Fibroblast of pulmonary artery (primary cell): ENCODE results near the gene VAMP1.

Experiments used
- DNase-seq: peaks from one replicate; pipeline ENCODE4 v3.0.0-alpha.2; 2010; ENCODE audit warnings: low read depth
- H3K4me3 ChIP-seq: replicated peaks from 2 replicates; pipeline ENCODE4 v1.5.1; 2011; ENCODE audit warnings: low read depth, mild to moderate bottlenecking, control low read depth, low read length, moderate library complexity
- TF ChIP-seq, protein P1 (sequence below): IDR thresholded peaks from 2 replicates; pipeline ENCODE4 v1.5.1; 2011; ENCODE audit warnings: mild to moderate bottlenecking, control low read depth, low read length, inconsistent platforms; ENCODE audit errors: missing control alignments

Gene VAMP1

DNA sequence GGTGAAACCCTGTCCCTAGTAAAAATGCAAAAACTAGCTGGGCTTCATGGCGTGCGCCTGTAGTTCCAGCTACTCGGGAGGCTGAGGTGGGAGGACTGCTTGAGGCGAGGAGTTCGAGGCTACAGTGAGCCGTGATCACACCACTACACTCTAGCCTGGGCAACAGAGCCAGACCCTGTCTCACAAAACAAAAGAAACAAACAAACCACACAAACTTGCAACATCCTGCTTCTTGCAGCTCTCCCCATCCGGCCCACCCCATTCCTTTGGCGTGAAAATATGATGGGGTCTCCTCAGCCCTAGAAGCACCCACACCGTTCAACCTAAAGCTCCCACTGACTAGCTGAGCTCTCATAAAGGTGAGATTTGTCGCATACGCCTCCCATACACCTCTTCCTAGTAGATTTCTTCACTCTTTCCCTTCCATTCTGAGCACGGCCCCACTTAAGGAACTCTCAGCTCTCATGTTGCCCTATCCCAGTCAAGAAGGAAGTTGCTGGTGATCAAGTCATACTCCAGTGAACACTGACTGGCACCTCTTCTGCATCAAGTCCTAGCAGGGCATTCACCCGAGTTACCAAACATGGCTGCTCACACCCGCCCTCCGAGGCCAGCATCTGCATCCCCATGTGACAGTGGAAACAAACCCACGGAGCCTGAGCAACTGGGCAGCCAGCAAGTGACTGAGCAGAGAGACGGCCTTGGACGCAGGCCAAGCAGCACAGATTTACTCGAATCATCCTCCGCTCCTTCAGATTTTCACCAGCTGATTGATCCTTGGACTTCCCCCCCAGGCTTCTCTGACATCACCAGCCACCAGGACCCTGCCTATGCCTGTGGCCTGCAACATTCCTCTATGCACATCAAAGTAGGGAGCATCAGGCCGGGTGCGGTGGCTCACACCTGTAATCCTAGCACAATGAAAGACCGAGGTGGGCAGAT lies 44.6 kb downstream of the VAMP1 start:
- no peak overlapping the region for H3K4me3 ChIP-seq
- DNase-seq, result no peak

DNA sequence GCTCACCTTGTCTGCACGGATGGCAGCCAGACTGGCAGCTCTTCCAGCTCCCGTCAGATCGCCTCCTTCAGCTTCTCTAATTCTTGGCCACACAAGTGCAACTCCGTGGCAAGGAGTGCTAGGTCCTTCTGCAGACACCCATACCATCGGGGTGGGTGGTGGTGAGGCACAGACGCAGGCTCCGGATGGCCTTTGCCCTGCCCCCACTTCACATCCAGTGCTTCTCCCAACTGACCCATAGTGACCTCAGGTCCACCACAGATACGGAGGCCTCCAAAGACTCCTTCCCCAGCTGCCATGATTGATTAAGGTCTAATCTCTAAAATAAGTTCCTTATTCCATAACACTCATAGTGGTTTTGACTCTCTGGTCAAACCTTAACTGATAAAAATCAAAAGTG lies 45.6 kb downstream of the VAMP1 start:
- DNase-seq, result no peak
- TF ChIP-seq, protein P1, sequence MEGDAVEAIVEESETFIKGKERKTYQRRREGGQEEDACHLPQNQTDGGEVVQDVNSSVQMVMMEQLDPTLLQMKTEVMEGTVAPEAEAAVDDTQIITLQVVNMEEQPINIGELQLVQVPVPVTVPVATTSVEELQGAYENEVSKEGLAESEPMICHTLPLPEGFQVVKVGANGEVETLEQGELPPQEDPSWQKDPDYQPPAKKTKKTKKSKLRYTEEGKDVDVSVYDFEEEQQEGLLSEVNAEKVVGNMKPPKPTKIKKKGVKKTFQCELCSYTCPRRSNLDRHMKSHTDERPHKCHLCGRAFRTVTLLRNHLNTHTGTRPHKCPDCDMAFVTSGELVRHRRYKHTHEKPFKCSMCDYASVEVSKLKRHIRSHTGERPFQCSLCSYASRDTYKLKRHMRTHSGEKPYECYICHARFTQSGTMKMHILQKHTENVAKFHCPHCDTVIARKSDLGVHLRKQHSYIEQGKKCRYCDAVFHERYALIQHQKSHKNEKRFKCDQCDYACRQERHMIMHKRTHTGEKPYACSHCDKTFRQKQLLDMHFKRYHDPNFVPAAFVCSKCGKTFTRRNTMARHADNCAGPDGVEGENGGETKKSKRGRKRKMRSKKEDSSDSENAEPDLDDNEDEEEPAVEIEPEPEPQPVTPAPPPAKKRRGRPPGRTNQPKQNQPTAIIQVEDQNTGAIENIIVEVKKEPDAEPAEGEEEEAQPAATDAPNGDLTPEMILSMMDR, result no peak
- no peak overlapping the region for H3K4me3 ChIP-seq

More for the DNA sequence above, 44.6 kb downstream of the VAMP1 start:
- TF ChIP-seq, protein P1, result no peak

DNA sequence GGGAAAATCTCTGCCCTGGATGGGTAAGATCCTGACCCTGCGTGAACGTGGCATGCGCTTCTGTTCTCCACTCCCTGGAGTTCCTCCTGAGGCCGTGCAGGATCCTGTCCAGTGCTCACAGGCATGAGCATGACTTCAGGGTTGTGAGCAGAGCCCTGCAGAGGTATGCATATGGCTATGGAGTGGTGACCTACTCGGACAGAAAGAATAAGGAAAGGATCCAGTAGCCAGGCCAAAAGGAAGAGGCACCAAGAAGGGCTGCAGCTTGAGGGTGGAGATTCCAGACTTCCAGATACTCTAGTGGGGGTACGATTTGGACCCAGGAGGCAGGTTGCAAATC lies 46.5 kb downstream of the VAMP1 start:
- TF ChIP-seq, protein P1, result no peak
- H3K4me3 ChIP-seq, result no peak overlapping the region
- no peak for DNase-seq

DNA sequence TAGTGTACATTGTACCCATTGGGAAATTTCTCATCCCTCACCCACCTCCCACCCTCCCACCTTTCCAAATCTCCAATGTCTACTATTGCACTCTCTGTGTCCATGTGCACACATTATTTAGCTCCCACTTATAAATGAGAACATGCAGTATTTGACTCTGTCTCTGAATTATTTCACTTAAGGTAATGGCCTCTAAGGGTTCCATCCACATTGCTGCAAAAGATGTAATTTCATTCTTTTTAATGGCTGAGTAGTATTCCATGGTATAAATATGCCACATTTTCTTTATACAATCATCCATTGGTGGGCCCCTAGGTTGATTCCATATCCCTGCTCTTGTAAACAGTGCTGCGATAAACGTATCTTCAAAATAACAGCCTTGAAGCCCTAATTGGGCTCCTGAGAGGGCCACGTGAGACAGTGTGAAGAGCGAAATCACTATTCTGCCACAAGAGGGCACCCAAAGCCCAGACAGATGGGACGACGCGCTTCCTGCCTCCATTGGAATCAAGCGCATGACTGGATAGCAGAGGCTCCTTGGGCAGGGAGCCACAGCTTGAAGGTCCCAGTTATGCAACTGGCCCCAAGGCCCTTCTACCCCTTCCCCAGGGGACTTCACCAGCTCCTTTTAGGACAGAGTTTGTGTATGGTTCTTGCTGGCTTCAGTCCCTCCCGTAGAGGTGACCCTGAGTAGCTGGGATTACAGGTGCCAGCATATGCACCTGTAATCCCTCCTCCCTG lies 47.0 kb downstream of the VAMP1 start:
- DNase-seq, result peak; percentile 96
- H3K4me3 ChIP-seq, result no peak overlapping the region
- TF ChIP-seq, protein P1, result peak; percentile 77

DNA sequence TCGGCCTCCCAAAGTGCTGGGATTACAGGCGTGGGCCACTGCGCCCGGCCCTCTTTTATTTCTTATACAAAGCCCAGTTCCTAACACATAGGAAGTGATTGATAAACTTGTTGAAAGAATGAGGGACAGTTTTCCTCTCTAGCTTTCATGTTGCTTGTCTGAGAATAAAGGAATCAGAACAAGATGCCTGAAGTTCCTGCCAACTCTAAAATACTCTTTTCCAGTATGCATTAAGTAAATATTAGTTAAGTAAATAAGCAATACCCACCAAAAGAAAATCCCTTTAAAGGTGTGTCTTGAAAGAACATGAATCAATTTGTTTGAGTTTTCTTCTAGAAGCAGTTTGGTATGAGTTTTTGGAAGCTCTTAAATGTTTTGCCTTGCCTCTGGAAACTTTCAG lies 50.1 kb downstream of the VAMP1 start:
- TF ChIP-seq, protein P1, result no peak
- DNase-seq, result no peak
- H3K4me3 ChIP-seq, result no peak overlapping the region

DNA sequence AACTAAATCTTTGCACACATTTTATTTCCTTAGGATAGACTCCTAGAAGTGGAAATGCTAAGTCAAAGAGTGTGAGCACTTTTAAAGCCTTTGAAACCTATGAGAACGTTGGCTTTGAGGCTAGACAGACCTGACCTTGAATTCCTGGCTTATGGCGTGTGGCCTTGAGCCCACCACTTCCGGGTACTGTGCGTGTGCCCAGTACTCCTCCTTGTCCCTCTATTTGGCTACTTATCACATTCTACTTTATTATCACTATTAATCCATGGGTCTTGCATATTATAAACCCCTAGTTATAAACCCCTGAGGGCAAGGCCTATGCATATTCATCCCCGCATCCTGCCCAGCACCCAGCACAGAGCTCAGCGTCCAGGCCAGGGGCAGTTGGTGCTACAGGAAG lies 51.7 kb downstream of the VAMP1 start:
- no peak overlapping the region for H3K4me3 ChIP-seq
- DNase-seq, result no peak
- TF ChIP-seq, protein P1, result no peak
